Adrenal gland (tissue), 12 donors: ENCODE measurements around the gene RPL29. TPM values are rescaled to one million over a fixed set of nuclear protein-coding genes. Genes with fewer than 3 reads are reported as not detected.

ENCODE experiments used
- DNase-seq, 7 donors: peaks; one replicate each; pipeline ENCODE4 v3.0.0-alpha.2; 2019 to 2020
- H3K27ac ChIP-seq, 5 donors: fragments of 200-600 bp; sonication (generic) in 4 of 5; 1 replicate in 3 of 5; 2 replicates in 2 of 5; pipeline versions ENCODE4 v1.5.1 to v1.8.0; 2016 to 2020; ENCODE audit warnings: mild to moderate bottlenecking in 1 of 5
- H3K27me3 ChIP-seq: fragments of 200-600 bp; 2 replicates; pipeline ENCODE4 v1.8.0; 2021
- H3K36me3 ChIP-seq, 2 donors: fragments of 200-600 bp; replicated peaks in 1 of 2; 1 replicate in 1 of 2; 2 replicates in 1 of 2; pipeline versions ENCODE4 v1.5.1 to v1.8.0; 2018 to 2022
- H3K4me1 ChIP-seq, 2 donors: fragments of 200-600 bp; replicated peaks in 1 of 2; 1 replicate in 1 of 2; 2 replicates in 1 of 2; pipeline versions ENCODE4 v1.5.1 to v1.8.0; 2018 to 2021
- H3K4me3 ChIP-seq, 4 donors: fragments of 200-600 bp; sonication (generic) in 3 of 4; one replicate each; pipeline ENCODE4 v1.5.1; 2016 to 2018
- H3K9me3 ChIP-seq, 3 donors: fragments of 200-600 bp; sonication (generic) in 1 of 3; replicated peaks in 1 of 3; 1 replicate in 2 of 3; 2 replicates in 1 of 3; pipeline versions ENCODE4 v1.5.1 to v1.8.0; 2016 to 2021
- POLR2A ChIP-seq, 2 donors: fragments of 450-650 bp; IDR thresholded peaks; one replicate each; pipeline ENCODE4 v1.6.1; 2017; ENCODE audit warnings: antibody characterized with exemption in 2 of 2, mild to moderate bottlenecking in 2 of 2, moderate library complexity in 1 of 2
- WGBS, 4 donors: extraction: QIAGEN DNeasy Blood & Tissue Kit in 2 of 4; methylation state at CpG; one replicate each; pipeline versions ENCODE4 v1.1.5 to v1.1.7; 2013 to 2017; 5-methylcytosine and 5-hydroxymethylcytosine counted together
- intact Hi-C, 2 donors: fragments of 100-400 bp; cut with DNase I; formaldehyde crosslinking; loops; one replicate each; pipeline versions ENCODE4 v1.14.1 to v1.15.0; 2022 to 2023
- polyA plus RNA-seq, 3 donors: library from polyadenylated mRNA; stranded (reverse); fragments of 200-250 nt in 2 of 3; fragments of 350-450 nt in 1 of 3; fragmentation: Illumina TruSeq in 1 of 3; extraction: RNeasy Lipid Tissue Mini Kit (QIAGEN cat#74804) in 1 of 3; gene quantifications; one replicate each; pipeline ENCODE4 v1.2.3, GENCODE V29; 2013 to 2014
- total RNA-seq, 9 donors: library from RNA; depleted of rRNA in 4 of 9; stranded (reverse); fragments of >200 nt in 4 of 9; fragments of 120-200 nt in 1 of 9; fragmentation: NEBNext Ultra II Directional in 1 of 9; extraction: Animal tissue kit (Norgen Biotek cat#: 25700) in 1 of 9; gene quantifications; one replicate each; pipeline versions ENCODE4 v1.1.0 to v1.2.4, GENCODE V29; 2013 to 2023
- TF ChIP-seq, protein P1 (sequence below), 6 experiments: fragments of 450-650 bp in 4 of 6; fragments of 200-600 bp in 2 of 6; sonication (generic) in 1 of 6; IDR thresholded peaks; 1 replicate in 5 of 6; 2 replicates in 1 of 6; pipeline versions ENCODE4 v1.5.1 to v1.8.0; 2016 to 2021; ENCODE audit warnings: antibody characterized with exemption in 6 of 6, mild to moderate bottlenecking in 2 of 6, moderate library complexity in 1 of 6
- donor health status: healthy with polysubstance abuse.
- donor health status: Bipolar disorder and iron deficiency.
- donor health status: DM: yes; HTN: yes; CAD: no.
- donor health status: DM: no; HTN: no; CAD: no.
- donor health status: DM: no; HTN: no; CAD: no.
- donor health status: DM: yes; HTN: yes; CAD: no.

The RPL29 gene
- total and polyA plus RNA-seq, 12 donors, result 947 to 3,421 (median 1,448) TPM

GRCh38 chr3:52023101-52023770 lies 27.5 kb upstream of the RPL29 start:
- H3K27me3 ChIP-seq, result no peaks in the 10 kb centered on the region
- no peaks in the 10 kb centered on the region for H3K9me3 ChIP-seq
- intact Hi-C loops, result no loop called here
- H3K4me3 ChIP-seq, result no peak overlapping the region
- peak overlapping the region in 3 of 5 donors; percentile 46 to 84 (median 71) for H3K27ac ChIP-seq
- H3K36me3 ChIP-seq, result no peaks in the 10 kb centered on the region
- TF ChIP-seq POLR2A (IDR thresholded peaks at IDR 0.05), result no peak
- TF ChIP-seq, protein P1, sequence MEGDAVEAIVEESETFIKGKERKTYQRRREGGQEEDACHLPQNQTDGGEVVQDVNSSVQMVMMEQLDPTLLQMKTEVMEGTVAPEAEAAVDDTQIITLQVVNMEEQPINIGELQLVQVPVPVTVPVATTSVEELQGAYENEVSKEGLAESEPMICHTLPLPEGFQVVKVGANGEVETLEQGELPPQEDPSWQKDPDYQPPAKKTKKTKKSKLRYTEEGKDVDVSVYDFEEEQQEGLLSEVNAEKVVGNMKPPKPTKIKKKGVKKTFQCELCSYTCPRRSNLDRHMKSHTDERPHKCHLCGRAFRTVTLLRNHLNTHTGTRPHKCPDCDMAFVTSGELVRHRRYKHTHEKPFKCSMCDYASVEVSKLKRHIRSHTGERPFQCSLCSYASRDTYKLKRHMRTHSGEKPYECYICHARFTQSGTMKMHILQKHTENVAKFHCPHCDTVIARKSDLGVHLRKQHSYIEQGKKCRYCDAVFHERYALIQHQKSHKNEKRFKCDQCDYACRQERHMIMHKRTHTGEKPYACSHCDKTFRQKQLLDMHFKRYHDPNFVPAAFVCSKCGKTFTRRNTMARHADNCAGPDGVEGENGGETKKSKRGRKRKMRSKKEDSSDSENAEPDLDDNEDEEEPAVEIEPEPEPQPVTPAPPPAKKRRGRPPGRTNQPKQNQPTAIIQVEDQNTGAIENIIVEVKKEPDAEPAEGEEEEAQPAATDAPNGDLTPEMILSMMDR (IDR thresholded peaks at IDR 0.05), result no peak
- no peak for DNase-seq
- H3K4me1 ChIP-seq, result peaks cover 17 to 49% of the 10 kb centered on the region in 2 donors
- WGBS, 4 donors, result 30 to 49% (median 44%) methylated on average over 3 of the region's 3 CpGs

- TF ChIP-seq, protein P1 (IDR thresholded peaks at IDR 0.05), result no peak
- no peak for TF ChIP-seq POLR2A (IDR thresholded peaks at IDR 0.05)
- Histone ChIP-seq H3K4me1 (peaks cover 17 to 47% of the 10 kb centered on the region in 2 donors), H3K4me3 (no peak overlapping the region), H3K9me3 (no peaks in the 10 kb centered on the region), H3K27me3 (no peaks in the 10 kb centered on the region), H3K36me3 (no peaks in the 10 kb centered on the region), H3K27ac (peak overlapping the region in 3 of 5 donors; percentile 32 to 84 (median 71))
- intact Hi-C loops, result no loop called here
- peak in 4 of 7 donors; percentile 50 to 79 (median 60) for DNase-seq
- WGBS, 4 donors, result 40 to 62% (median 58%) methylated on average over 18 to 20 of the region's 20 CpGs
Measured at GRCh38 chr3:52022323-52023100, 26.8 kb upstream of the RPL29 start.

GRCh38 chr3:52021489-52022268 lies 26.0 kb upstream of the RPL29 start:
- Histone ChIP-seq H3K27ac (peak overlapping the region in 3 of 5 donors; percentile 32 to 84 (median 71)), H3K36me3 (no peaks in the 10 kb centered on the region), H3K9me3 (no peaks in the 10 kb centered on the region), H3K4me1 (peaks cover 17 to 47% of the 10 kb centered on the region in 2 donors), H3K4me3 (no peak overlapping the region), H3K27me3 (no peaks in the 10 kb centered on the region)
- WGBS, 4 donors, result 58 to 71% (median 67%) methylated on average over 7 to 10 of the region's 10 CpGs
- intact Hi-C loops, result no loop called here
- peak in 5 of 7 donors; percentile 40 to 78 (median 51) for DNase-seq
- no peak for TF ChIP-seq POLR2A (IDR thresholded peaks at IDR 0.05)
- TF ChIP-seq, protein P1 (IDR thresholded peaks at IDR 0.05), result no peak

GRCh38 chr3:52020796-52021195 lies 25.1 kb upstream of the RPL29 start:
- WGBS, 4 donors, result 93 to 98% (median 95%) methylated on average over 4 to 7 of the region's 7 CpGs
- Histone ChIP-seq H3K4me1 (peaks cover 17 to 54% of the 10 kb centered on the region in 2 donors), H3K36me3 (no peaks in the 10 kb centered on the region), H3K4me3 (no peak overlapping the region), H3K9me3 (no peaks in the 10 kb centered on the region), H3K27ac (peak overlapping the region in 2 of 5 donors; percentile 71 to 84), H3K27me3 (no peaks in the 10 kb centered on the region)
- no peak for DNase-seq
- TF ChIP-seq POLR2A (IDR thresholded peaks at IDR 0.05), result no peak
- TF ChIP-seq, protein P1 (IDR thresholded peaks at IDR 0.05), result no peak
- intact Hi-C loops, result no loop called here
